IPS-18a (cell line): Measurements from ENCODE around the gene CDKAL1.
"Not testable (repeated sequence)": the region's sequence is repeated elsewhere in the genome, so short reads cannot be mapped to it uniquely, and the experiment has no call there.

Experiments
- H3K27ac ChIP-seq: one replicate; pipeline ENCODE4 v1.5.1; 2013; ENCODE audit warnings: low read length
- H3K27me3 ChIP-seq: one replicate; pipeline ENCODE4 v1.6.1; 2013; ENCODE audit warnings: mild to moderate bottlenecking, low read length; ENCODE audit not compliant: control insufficient read depth, insufficient read depth
- H3K36me3 ChIP-seq: one replicate; pipeline ENCODE4 v1.6.1; 2013; ENCODE audit warnings: low read depth, low read length; ENCODE audit not compliant: control insufficient read depth
- H3K4me1 ChIP-seq: one replicate; pipeline ENCODE4 v1.6.1; 2013; ENCODE audit warnings: low read depth, low read length; ENCODE audit not compliant: control insufficient read depth
- H3K4me3 ChIP-seq: one replicate; pipeline ENCODE4 v1.5.1; 2013; ENCODE audit warnings: low read length
- H3K9ac ChIP-seq: one replicate; pipeline ENCODE4 v1.6.1; 2013; ENCODE audit warnings: mild to moderate bottlenecking, low read length, moderate library complexity
- H3K9me3 ChIP-seq: one replicate; pipeline ENCODE4 v1.6.1; 2013; ENCODE audit warnings: low read depth, low read length; ENCODE audit not compliant: control insufficient read depth

CDKAL1 gene

GRCh38 chr6:20647585-20647984, 113.3 kb downstream of the CDKAL1 start:
- no peak overlapping the region for H3K9ac ChIP-seq
- H3K27ac ChIP-seq: no peak overlapping the region
- no peak overlapping the region for H3K4me3 ChIP-seq
- H3K4me1 ChIP-seq: no peaks in the 10 kb centered on the region
- no peaks in the 10 kb centered on the region for H3K36me3 ChIP-seq
- no peaks in the 10 kb centered on the region for H3K9me3 ChIP-seq
- no peaks in the 10 kb centered on the region for H3K27me3 ChIP-seq

GRCh38 chr6:20649696-20650470, 115.6 kb downstream of the CDKAL1 start:
- not testable (repeated sequence) for H3K9ac ChIP-seq, H3K27ac ChIP-seq, H3K36me3 ChIP-seq, H3K4me3 ChIP-seq, H3K9me3 ChIP-seq, H3K4me1 ChIP-seq, H3K27me3 ChIP-seq

- Histone ChIP-seq H3K4me3 (no peak overlapping the region), H3K9ac (no peak overlapping the region), H3K9me3 (no peaks in the 10 kb centered on the region), H3K36me3 (no peaks in the 10 kb centered on the region), H3K27me3 (no peaks in the 10 kb centered on the region), H3K27ac (no peak overlapping the region), H3K4me1 (no peaks in the 10 kb centered on the region)
These were observed 118.2 kb downstream of the CDKAL1 start for GRCh38 chr6:20652299-20653084.

GRCh38 chr6:20653085-20653479, 118.8 kb downstream of the CDKAL1 start:
- Histone ChIP-seq H3K4me1 (no peaks in the 10 kb centered on the region), H3K36me3 (no peaks in the 10 kb centered on the region), H3K9me3 (no peaks in the 10 kb centered on the region), H3K27ac (no peak overlapping the region), H3K4me3 (no peak overlapping the region), H3K9ac (no peak overlapping the region), H3K27me3 (no peaks in the 10 kb centered on the region)

GRCh38 chr6:20655317-20655716, 121.1 kb downstream of the CDKAL1 start:
- Histone ChIP-seq H3K4me1 (no peaks in the 10 kb centered on the region), H3K4me3 (no peak overlapping the region), H3K9me3 (no peaks in the 10 kb centered on the region), H3K9ac (no peak overlapping the region), H3K36me3 (no peaks in the 10 kb centered on the region), H3K27me3 (no peaks in the 10 kb centered on the region), H3K27ac (no peak overlapping the region)

GRCh38 chr6:20657274-20657800, 123.1 kb downstream of the CDKAL1 start:
- H3K27me3 ChIP-seq: no peaks in the 10 kb centered on the region
- H3K9ac ChIP-seq: no peak overlapping the region
- H3K4me1 ChIP-seq: peaks cover 6% of the 10 kb centered on the region
- H3K27ac ChIP-seq: no peak overlapping the region
- H3K9me3 ChIP-seq: no peaks in the 10 kb centered on the region
- no peak overlapping the region for H3K4me3 ChIP-seq
- no peaks in the 10 kb centered on the region for H3K36me3 ChIP-seq

GRCh38 chr6:20658053-20658452, 123.8 kb downstream of the CDKAL1 start:
- peaks cover 6% of the 10 kb centered on the region for H3K4me1 ChIP-seq
- H3K27ac ChIP-seq: no peak overlapping the region
- H3K36me3 ChIP-seq: no peaks in the 10 kb centered on the region
- no peaks in the 10 kb centered on the region for H3K9me3 ChIP-seq
- H3K9ac ChIP-seq: no peak overlapping the region
- H3K27me3 ChIP-seq: no peaks in the 10 kb centered on the region
- H3K4me3 ChIP-seq: no peak overlapping the region

GRCh38 chr6:20658516-20658915, 124.3 kb downstream of the CDKAL1 start:
- Histone ChIP-seq H3K4me1 (peaks cover 6% of the 10 kb centered on the region), H3K9me3 (no peaks in the 10 kb centered on the region), H3K9ac (no peak overlapping the region), H3K4me3 (no peak overlapping the region), H3K27ac (no peak overlapping the region), H3K27me3 (no peaks in the 10 kb centered on the region), H3K36me3 (no peaks in the 10 kb centered on the region)

- Histone ChIP-seq H3K27ac (no peak overlapping the region), H3K9me3 (no peaks in the 10 kb centered on the region), H3K4me3 (no peak overlapping the region), H3K27me3 (no peaks in the 10 kb centered on the region), H3K9ac (no peak overlapping the region), H3K36me3 (no peaks in the 10 kb centered on the region), H3K4me1 (peaks cover 6% of the 10 kb centered on the region)
These were observed 126.3 kb downstream of the CDKAL1 start for GRCh38 chr6:20660534-20660933.

GRCh38 chr6:20661721-20662120, 127.5 kb downstream of the CDKAL1 start:
- Histone ChIP-seq H3K4me1 (peaks cover 6% of the 10 kb centered on the region), H3K9me3 (no peaks in the 10 kb centered on the region), H3K27ac (no peak overlapping the region), H3K4me3 (no peak overlapping the region), H3K27me3 (no peaks in the 10 kb centered on the region), H3K9ac (no peak overlapping the region), H3K36me3 (no peaks in the 10 kb centered on the region)

- Histone ChIP-seq H3K4me1 (peaks cover 15% of the 10 kb centered on the region), H3K4me3 (no peak overlapping the region), H3K9me3 (no peaks in the 10 kb centered on the region), H3K9ac (no peak overlapping the region), H3K27ac (no peak overlapping the region), H3K27me3 (no peaks in the 10 kb centered on the region), H3K36me3 (no peaks in the 10 kb centered on the region)
These were observed 130.0 kb downstream of the CDKAL1 start for GRCh38 chr6:20664250-20664649.
